ENCODE results near the gene RASGEF1C. TPM values are rescaled to one million over a fixed set of nuclear protein-coding genes. Genes with fewer than 3 reads are reported as not detected.

Gene RASGEF1C
- total RNA-seq, 1 donor from 2014 or later = 0.26 TPM

DNA sequence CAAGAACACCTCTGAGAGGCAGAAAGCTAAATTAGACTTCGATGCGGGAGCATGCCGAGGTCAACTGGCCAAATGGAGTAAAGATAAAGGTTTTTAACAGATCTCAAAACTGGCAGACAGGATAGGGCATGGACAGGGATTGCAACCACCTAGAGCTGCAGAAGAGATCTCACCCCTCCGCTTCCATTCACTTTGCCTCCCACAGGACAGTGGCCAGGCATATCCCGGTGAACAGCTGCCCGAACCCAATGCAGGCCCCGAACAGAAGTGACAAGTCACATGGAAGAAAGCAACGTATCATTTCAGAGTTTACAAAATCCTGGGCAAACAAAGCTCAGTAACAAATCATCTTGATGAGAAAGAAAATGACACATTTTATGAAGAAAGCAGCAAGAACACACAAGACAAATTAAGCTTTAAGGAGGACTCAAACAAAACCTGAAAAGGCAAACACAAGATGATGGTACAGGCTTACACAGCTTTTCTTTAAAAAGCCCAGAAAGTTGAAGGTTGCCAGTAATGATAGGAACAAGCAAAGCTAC is 155.9 kb downstream of the RASGEF1C start:
- H3K4me1 ChIP-seq = peaks cover 58% of the 10 kb centered on the region
- H3K27me3 Mint-ChIP-seq (ENCODE audit: insufficient read depth, low read depth) = peaks cover 8% of the 10 kb centered on the region
- peaks cover 100% of the 10 kb centered on the region for H3K79me2 ChIP-seq (ENCODE audit: low read depth)
- H4K20me1 ChIP-seq (ENCODE audit: low read depth) = peaks cover 99% of the 10 kb centered on the region
- TF ChIP-seq, protein P1, sequence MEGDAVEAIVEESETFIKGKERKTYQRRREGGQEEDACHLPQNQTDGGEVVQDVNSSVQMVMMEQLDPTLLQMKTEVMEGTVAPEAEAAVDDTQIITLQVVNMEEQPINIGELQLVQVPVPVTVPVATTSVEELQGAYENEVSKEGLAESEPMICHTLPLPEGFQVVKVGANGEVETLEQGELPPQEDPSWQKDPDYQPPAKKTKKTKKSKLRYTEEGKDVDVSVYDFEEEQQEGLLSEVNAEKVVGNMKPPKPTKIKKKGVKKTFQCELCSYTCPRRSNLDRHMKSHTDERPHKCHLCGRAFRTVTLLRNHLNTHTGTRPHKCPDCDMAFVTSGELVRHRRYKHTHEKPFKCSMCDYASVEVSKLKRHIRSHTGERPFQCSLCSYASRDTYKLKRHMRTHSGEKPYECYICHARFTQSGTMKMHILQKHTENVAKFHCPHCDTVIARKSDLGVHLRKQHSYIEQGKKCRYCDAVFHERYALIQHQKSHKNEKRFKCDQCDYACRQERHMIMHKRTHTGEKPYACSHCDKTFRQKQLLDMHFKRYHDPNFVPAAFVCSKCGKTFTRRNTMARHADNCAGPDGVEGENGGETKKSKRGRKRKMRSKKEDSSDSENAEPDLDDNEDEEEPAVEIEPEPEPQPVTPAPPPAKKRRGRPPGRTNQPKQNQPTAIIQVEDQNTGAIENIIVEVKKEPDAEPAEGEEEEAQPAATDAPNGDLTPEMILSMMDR (IDR thresholded peaks at IDR 0.05) = no peak
- no peak for TF ChIP-seq EZH2 (IDR thresholded peaks at IDR 0.05)
- TF ChIP-seq EZH2phosphoT487 (IDR thresholded peaks at IDR 0.05) = no peak
- H3F3A ChIP-seq (ENCODE audit: low read depth) = peaks cover 19% of the 10 kb centered on the region
- H3K27me3 ChIP-seq = no peaks in the 10 kb centered on the region
- no peak overlapping the region for H3K4me3 Mint-ChIP-seq
- peaks cover 81% of the 10 kb centered on the region for H3K9me3 Mint-ChIP-seq
- H3K9me3 ChIP-seq (ENCODE audit: low read depth) = no peaks in the 10 kb centered on the region
- no peak for DNase-seq (ENCODE audit: low spot score)
- no peaks in the 10 kb centered on the region for H3K4me1 Mint-ChIP-seq
- H2AFZ ChIP-seq (replicated peaks) = no peak overlapping the region
- no peak overlapping the region for H3K9ac ChIP-seq
- H3K27ac Mint-ChIP-seq = no peak overlapping the region
- H3K36me3 ChIP-seq = no peaks in the 10 kb centered on the region
- H3K4me2 ChIP-seq = peak overlapping the region; percentile 32
- H3K36me3 Mint-ChIP-seq = peaks cover 72% of the 10 kb centered on the region
- H3K4me3 ChIP-seq = no peak overlapping the region
- H3K27ac ChIP-seq = no peak overlapping the region

DNA sequence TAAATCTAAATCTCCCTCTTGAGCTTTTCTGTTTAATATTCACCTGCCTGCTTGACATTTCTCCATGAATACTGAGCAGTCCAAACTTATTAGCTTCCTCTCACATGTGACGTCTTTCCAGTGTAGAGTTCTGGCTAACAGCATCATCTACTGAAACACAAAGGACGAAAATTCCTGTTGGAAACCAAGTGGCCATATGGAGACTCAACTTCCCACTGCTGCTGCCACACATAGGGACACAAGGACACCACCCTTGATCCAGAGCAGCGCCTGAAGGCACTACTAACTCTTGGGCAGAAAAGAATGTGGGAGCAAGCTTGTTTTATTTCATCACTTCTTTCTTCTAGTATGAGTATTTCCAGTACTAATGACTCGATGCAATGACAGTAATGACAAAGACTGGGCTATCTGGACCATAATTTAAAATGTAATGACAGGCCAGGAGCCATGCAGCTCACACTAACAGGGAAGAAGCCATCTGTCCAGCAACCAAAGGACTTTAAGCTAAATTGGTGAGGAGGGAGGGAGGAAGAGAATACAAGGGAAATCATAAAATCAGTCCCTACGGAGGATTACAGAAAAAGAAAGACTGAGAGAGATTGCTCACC is 156.7 kb downstream of the RASGEF1C start:
- DNase-seq (ENCODE audit: low spot score) = no peak
- Histone ChIP-seq H3K4me2 (no peak overlapping the region), H3K4me3 (no peak overlapping the region), H3K9me3 (ENCODE audit: low read depth) (peaks cover under 1% of the 10 kb centered on the region), H3F3A (ENCODE audit: low read depth) (peaks cover 19% of the 10 kb centered on the region), H3K27ac (no peak overlapping the region), H3K36me3 (no peaks in the 10 kb centered on the region), H3K4me1 (peaks cover 58% of the 10 kb centered on the region), H4K20me1 (ENCODE audit: low read depth) (peaks cover 93% of the 10 kb centered on the region), H2AFZ (replicated peaks) (no peak overlapping the region), H3K79me2 (ENCODE audit: low read depth) (peaks cover 100% of the 10 kb centered on the region), H3K9ac (no peak overlapping the region), H3K27me3 (no peaks in the 10 kb centered on the region)
- H3K27ac Mint-ChIP-seq = no peak overlapping the region
- H3K4me1 Mint-ChIP-seq = no peaks in the 10 kb centered on the region
- no peak overlapping the region for H3K4me3 Mint-ChIP-seq
- no peak for TF ChIP-seq EZH2phosphoT487 (IDR thresholded peaks at IDR 0.05)
- no peak for TF ChIP-seq EZH2 (IDR thresholded peaks at IDR 0.05)
- TF ChIP-seq, protein P1 (IDR thresholded peaks at IDR 0.05) = no peak
- peaks cover 10% of the 10 kb centered on the region for H3K27me3 Mint-ChIP-seq (ENCODE audit: insufficient read depth, low read depth)
- H3K36me3 Mint-ChIP-seq = peaks cover 71% of the 10 kb centered on the region
- peaks cover 80% of the 10 kb centered on the region for H3K9me3 Mint-ChIP-seq

Other genes starting within 250 kb of the RASGEF1C start
- gene RNF130, start 137.5 kb downstream of the RASGEF1C start, total RNA-seq (ENCODE audit: low replicate concordance) = 183 and 185 TPM in 2 replicates
- gene MAPK9, start 82.9 kb upstream of the RASGEF1C start, total RNA-seq (ENCODE audit: low replicate concordance) = 31.5 and 40.6 TPM in 2 replicates
- gene GFPT2, start 144.1 kb upstream of the RASGEF1C start, total RNA-seq (ENCODE audit: low replicate concordance) = 18.9 and 20.3 TPM in 2 replicates